Smooth muscle cell (in vitro differentiated cells): ENCODE measurements around the gene SLC13A2. TPM values are rescaled to one million over a fixed set of nuclear protein-coding genes. Genes with fewer than 3 reads are reported as not detected.
"Not testable (repeated sequence)": the region's sequence is repeated elsewhere in the genome, so short reads cannot be mapped to it uniquely, and the experiment has no call there.

ENCODE experiments used
- DNase-seq: peaks from one replicate; lab custom pipeline; 2025; ENCODE audit not compliant: unreplicated experiment; lab: John Stamatoyannopoulos, UW
- H2AFZ ChIP-seq: fragments of 200-600 bp; sonication (generic); 2 replicates; pipeline ENCODE4 v1.6.0; 2016; ENCODE audit warnings: antibody characterized with exemption, low read depth, mild to moderate bottlenecking
- H3F3A ChIP-seq: fragments of 200-600 bp; sonication (generic); 2 replicates; pipeline ENCODE4 v1.6.0; 2017; ENCODE audit warnings: antibody characterized with exemption, low read depth
- H3K27ac ChIP-seq: fragments of 200-600 bp; sonication (generic); 2 replicates; pipeline ENCODE4 v1.5.1; 2016; ENCODE audit warnings: low read depth, mild to moderate bottlenecking
- H3K27me3 ChIP-seq: fragments of 200-600 bp; sonication (generic); 2 replicates; pipeline ENCODE4 v1.6.1; 2016; ENCODE audit warnings: low read depth, mild to moderate bottlenecking
- H3K36me3 ChIP-seq: fragments of 200-600 bp; sonication (generic); 2 replicates; pipeline ENCODE4 v1.5.1; 2016; ENCODE audit warnings: low read depth
- H3K4me1 ChIP-seq: fragments of 200-600 bp; sonication (generic); 2 replicates; pipeline ENCODE4 v1.5.1; 2016; ENCODE audit warnings: low read depth
- H3K4me2 ChIP-seq: fragments of 200-600 bp; sonication (generic); 2 replicates; pipeline ENCODE4 v1.6.0; 2016; ENCODE audit warnings: mild to moderate bottlenecking
- H3K4me3 ChIP-seq: fragments of 200-600 bp; sonication (generic); 2 replicates; pipeline ENCODE4 v1.5.1; 2016; ENCODE audit warnings: mild to moderate bottlenecking
- H3K79me2 ChIP-seq: fragments of 200-600 bp; sonication (generic); 2 replicates; pipeline ENCODE4 v1.6.0; 2016; ENCODE audit warnings: low read depth, mild to moderate bottlenecking
- H3K9ac ChIP-seq: fragments of 200-600 bp; sonication (generic); 2 replicates; pipeline ENCODE4 v1.6.0; 2016; ENCODE audit warnings: low read depth
- H3K9me3 ChIP-seq: fragments of 200-600 bp; sonication (generic); replicated peaks from 2 replicates; pipeline ENCODE4 v1.5.1; 2016; ENCODE audit warnings: low read depth
- H4K20me1 ChIP-seq: fragments of 200-600 bp; sonication (generic); 2 replicates; pipeline ENCODE4 v1.6.0; 2016; ENCODE audit warnings: low read depth
- WGBS: methylation state at CpG from one replicate; pipeline ENCODE4 v1.1.7; 2016; ENCODE audit warnings: low lambda C conversion rate; 5-methylcytosine and 5-hydroxymethylcytosine counted together
- polyA plus RNA-seq: library from polyadenylated mRNA; unstranded; fragments of >200 nt; fragmentation: Nextera tagmentation; extraction: Ambion mirVana; gene quantifications from 2 replicates; pipeline ENCODE4 v1.2.1, GENCODE V29; 2016
- total RNA-seq: library from RNA; depleted of rRNA; stranded (reverse); fragments of >200 nt; gene quantifications from 2 replicates; pipeline ENCODE4 v1.2.3, GENCODE V29; 2014
- TF ChIP-seq, protein P1 (sequence below): fragments of 200-600 bp; sonication (generic); IDR thresholded peaks from 2 replicates; pipeline ENCODE4 v1.5.1; 2017; ENCODE audit warnings: borderline replicate concordance, mild to moderate bottlenecking, antibody characterized with exemption; ENCODE audit not compliant: insufficient read depth, poor library complexity, severe bottlenecking

The SLC13A2 gene
- total and polyA plus RNA-seq, 2 experiments from 2014 or later = not detected

DNA sequence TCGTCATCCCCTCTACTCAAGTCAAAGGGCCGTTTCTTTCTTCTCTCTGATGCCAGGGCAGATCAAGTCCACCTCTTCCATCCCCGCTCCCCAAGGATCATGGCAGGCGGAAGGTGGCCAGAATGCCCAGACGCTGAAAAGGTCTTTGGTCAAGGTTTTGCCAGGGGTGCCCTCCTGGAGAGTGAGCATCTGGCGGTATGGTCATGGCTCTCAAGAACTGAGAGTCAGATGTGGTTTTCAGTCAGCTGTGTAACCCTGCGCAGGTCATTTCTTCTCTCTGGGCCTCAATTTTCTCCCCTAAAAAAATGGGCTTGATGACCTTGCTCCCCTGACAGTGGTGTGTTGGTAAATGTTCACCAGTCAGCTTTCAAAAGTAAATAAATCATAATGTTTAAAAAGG lies 45.1 kb downstream of the SLC13A2 start:
- H3F3A ChIP-seq = no peaks in the 10 kb centered on the region
- no peaks in the 10 kb centered on the region for H3K79me2 ChIP-seq
- peaks cover under 1% of the 10 kb centered on the region for H3K27me3 ChIP-seq
- DNase-seq = no peak
- no peaks in the 10 kb centered on the region for H3K4me1 ChIP-seq
- no peaks in the 10 kb centered on the region for H3K36me3 ChIP-seq
- no peaks in the 10 kb centered on the region for H3K9me3 ChIP-seq
- H3K4me2 ChIP-seq = no peak overlapping the region
- H2AFZ ChIP-seq = no peak overlapping the region
- no peak overlapping the region for H3K4me3 ChIP-seq
- WGBS = 86% methylated on average over 7 of the region's 7 CpGs
- TF ChIP-seq, protein P1, sequence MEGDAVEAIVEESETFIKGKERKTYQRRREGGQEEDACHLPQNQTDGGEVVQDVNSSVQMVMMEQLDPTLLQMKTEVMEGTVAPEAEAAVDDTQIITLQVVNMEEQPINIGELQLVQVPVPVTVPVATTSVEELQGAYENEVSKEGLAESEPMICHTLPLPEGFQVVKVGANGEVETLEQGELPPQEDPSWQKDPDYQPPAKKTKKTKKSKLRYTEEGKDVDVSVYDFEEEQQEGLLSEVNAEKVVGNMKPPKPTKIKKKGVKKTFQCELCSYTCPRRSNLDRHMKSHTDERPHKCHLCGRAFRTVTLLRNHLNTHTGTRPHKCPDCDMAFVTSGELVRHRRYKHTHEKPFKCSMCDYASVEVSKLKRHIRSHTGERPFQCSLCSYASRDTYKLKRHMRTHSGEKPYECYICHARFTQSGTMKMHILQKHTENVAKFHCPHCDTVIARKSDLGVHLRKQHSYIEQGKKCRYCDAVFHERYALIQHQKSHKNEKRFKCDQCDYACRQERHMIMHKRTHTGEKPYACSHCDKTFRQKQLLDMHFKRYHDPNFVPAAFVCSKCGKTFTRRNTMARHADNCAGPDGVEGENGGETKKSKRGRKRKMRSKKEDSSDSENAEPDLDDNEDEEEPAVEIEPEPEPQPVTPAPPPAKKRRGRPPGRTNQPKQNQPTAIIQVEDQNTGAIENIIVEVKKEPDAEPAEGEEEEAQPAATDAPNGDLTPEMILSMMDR = no peak
- no peaks in the 10 kb centered on the region for H4K20me1 ChIP-seq
- H3K27ac ChIP-seq = no peak overlapping the region
- no peak overlapping the region for H3K9ac ChIP-seq

DNA sequence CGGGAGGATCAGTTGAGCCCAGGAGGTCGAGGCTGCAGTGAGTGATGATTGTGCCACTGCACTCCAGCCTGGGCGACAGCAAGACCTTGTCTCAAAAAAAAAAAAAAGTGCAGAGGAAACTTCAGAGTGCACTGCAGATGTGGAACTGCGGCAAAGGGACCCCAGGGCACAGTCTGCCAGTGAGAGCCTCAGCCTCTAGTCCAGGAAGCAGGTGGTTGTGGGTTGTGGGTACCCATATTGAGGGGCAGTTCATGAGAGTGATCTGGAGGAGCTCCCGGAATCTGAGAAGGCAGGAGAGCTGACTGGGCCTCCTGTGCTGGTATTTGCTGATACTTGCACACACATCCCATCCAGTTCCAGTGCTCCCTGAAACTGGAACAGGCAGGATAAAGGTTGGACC lies 45.8 kb downstream of the SLC13A2 start:
- TF ChIP-seq, protein P1 = no peak
- Histone ChIP-seq H3K27me3 (no peaks in the 10 kb centered on the region), H3K27ac (no peak overlapping the region), H2AFZ (no peak overlapping the region), H3K79me2 (no peaks in the 10 kb centered on the region), H3K4me3 (no peak overlapping the region), H3K9ac (no peak overlapping the region), H3K36me3 (no peaks in the 10 kb centered on the region), H3K4me2 (no peak overlapping the region), H3F3A (no peaks in the 10 kb centered on the region), H3K4me1 (no peaks in the 10 kb centered on the region), H4K20me1 (no peaks in the 10 kb centered on the region), H3K9me3 (no peaks in the 10 kb centered on the region)
- no peak for DNase-seq
- WGBS = 80% methylated on average over 5 of the region's 5 CpGs

DNA sequence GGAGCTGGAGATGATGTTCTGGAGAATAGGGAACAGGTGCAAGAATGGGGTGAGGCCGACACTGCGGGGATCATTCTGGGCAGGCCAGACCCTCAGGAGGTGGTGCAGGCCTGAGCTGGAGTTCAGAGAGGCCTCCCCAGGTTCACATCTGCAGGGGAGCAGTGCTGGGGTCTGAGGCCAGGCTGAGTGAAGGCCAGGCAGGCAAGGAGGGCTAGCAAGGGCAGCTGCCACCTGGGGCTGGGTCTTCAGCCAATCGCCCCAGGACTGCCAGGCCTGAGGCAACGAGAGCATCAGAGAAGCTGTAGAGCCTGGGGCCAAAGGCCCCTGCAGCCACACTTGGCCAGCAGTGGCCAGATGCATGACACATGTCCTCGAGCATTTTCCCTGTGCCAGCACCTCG lies 47.2 kb downstream of the SLC13A2 start:
- TF ChIP-seq, protein P1 = no peak
- Histone ChIP-seq H3K4me3 (no peak overlapping the region), H2AFZ (no peak overlapping the region), H3K9ac (no peak overlapping the region), H3K9me3 (no peaks in the 10 kb centered on the region), H3K36me3 (no peaks in the 10 kb centered on the region), H3K27ac (no peak overlapping the region), H3F3A (no peaks in the 10 kb centered on the region), H3K27me3 (no peaks in the 10 kb centered on the region), H3K4me2 (no peak overlapping the region), H4K20me1 (no peaks in the 10 kb centered on the region), H3K4me1 (peaks cover 4% of the 10 kb centered on the region), H3K79me2 (no peaks in the 10 kb centered on the region)
- WGBS = 96% methylated on average over 6 of the region's 6 CpGs
- no peak for DNase-seq

DNA sequence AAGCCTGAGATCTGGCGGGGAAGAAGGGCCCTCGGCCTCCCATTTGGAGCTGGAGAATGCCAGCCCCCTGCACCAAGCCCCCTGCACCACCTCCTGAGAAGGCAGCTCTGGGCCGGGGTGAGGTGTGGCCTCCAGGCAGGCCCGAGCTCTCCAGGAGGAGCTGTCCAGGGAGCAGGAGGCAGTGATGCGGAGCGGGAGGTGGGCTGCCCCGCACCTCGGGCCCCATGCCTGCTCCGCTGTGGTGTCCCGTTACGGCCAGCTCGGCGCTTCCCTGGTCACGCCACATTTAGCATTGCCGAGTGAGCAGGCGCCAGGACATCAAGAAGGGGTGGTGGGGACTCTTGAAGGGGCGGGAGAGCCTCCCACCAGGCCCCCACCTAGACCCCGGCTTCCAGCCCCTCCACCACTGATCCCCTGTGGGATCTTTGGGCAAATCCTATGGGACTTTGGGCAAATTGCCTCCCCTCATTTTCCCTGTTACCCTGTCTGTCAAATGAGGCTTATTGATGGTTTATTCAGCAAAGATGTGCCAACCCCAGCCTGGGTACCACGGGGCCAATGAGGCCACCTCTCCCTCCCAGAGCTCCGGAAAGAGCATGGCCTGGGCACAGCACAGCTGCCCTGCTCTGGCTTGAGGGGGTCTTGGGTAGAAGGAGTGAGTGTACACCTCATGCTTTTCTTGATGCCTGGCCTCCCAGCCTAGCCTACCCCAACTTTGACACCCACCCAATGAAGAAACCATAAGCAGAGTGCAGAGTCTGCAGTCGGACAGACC lies 48.1 kb downstream of the SLC13A2 start:
- Histone ChIP-seq H3K27me3 (no peaks in the 10 kb centered on the region), H3K4me2 (no peak overlapping the region), H3K9ac (no peak overlapping the region), H3F3A (no peaks in the 10 kb centered on the region), H4K20me1 (no peaks in the 10 kb centered on the region), H2AFZ (no peak overlapping the region), H3K4me1 (peaks cover 4% of the 10 kb centered on the region), H3K4me3 (no peak overlapping the region), H3K36me3 (no peaks in the 10 kb centered on the region), H3K27ac (no peak overlapping the region), H3K79me2 (no peaks in the 10 kb centered on the region), H3K9me3 (no peaks in the 10 kb centered on the region)
- 66% methylated on average over 21 of the region's 21 CpGs for WGBS
- TF ChIP-seq, protein P1 = no peak
- DNase-seq = no peak

DNA sequence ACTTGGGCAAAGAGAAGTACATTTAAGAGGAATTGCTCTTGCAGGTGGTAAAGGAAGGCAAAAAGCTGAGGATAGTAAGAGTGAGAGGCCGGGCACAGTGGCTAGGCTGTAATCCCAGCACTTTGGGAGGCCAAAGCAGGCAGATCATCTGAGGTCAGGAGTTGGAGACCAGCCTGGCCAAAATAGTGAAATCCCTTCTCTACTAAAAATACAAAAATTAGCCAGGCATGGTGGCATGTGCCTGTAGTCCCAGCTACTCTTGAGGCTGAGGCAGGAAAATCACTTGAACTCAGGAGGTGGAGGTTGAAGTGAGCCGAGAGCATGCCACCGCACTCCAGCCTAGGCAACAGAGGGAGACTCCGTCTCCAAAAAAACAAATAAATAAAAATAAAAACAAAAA lies 48.8 kb downstream of the SLC13A2 start:
- H3K9ac ChIP-seq, H3K27ac ChIP-seq, H3K4me2 ChIP-seq, H3K27me3 ChIP-seq, H3K9me3 ChIP-seq, H3K4me3 ChIP-seq, H2AFZ ChIP-seq, DNase-seq, H3K79me2 ChIP-seq, H3F3A ChIP-seq, H3K4me1 ChIP-seq, H3K36me3 ChIP-seq, H4K20me1 ChIP-seq: not testable (repeated sequence)
- 95% methylated on average over 4 of the region's 4 CpGs for WGBS
